CD4-positive, alpha-beta T cell treated with Interleukin-6 for 4 hours (primary cell): ENCODE results near the gene ATG7.
"Not testable (repeated sequence)": the region's sequence is repeated elsewhere in the genome, so short reads cannot be mapped to it uniquely, and the experiment has no call there.

Source experiments
- DNase-seq: peaks from one replicate; pipeline ENCODE4 v3.0.0-alpha.2; 2020; ENCODE audit warnings: mixed read lengths

The ATG7 gene

GRCh38 chr3:11470031-11470853, 198.0 kb downstream of the ATG7 start:
- no peak for DNase-seq

- DNase-seq: no peak
Observed at GRCh38 chr3:11475324-11475723, 203.1 kb downstream of the ATG7 start.

- no peak for DNase-seq
Observed at GRCh38 chr3:11476735-11477144, 204.5 kb downstream of the ATG7 start.

GRCh38 chr3:11477407-11477911, 205.3 kb downstream of the ATG7 start:
- no peak for DNase-seq

- no peak for DNase-seq
Observed at GRCh38 chr3:11478167-11478566, 206.0 kb downstream of the ATG7 start.

- DNase-seq: no peak
Observed at GRCh38 chr3:11479221-11479620, 207.0 kb downstream of the ATG7 start.

- no peak for DNase-seq
Observed at GRCh38 chr3:11480663-11481298, 208.6 kb downstream of the ATG7 start.

GRCh38 chr3:11481556-11481955, 209.4 kb downstream of the ATG7 start:
- DNase-seq: no peak

- no peak for DNase-seq
Observed at GRCh38 chr3:11482021-11482420, 209.8 kb downstream of the ATG7 start.

- not testable (repeated sequence) for DNase-seq
Observed at GRCh38 chr3:11488356-11488755, 216.2 kb downstream of the ATG7 start.

- DNase-seq: no peak
Observed at GRCh38 chr3:11494131-11494916, 222.1 kb downstream of the ATG7 start.

GRCh38 chr3:11495948-11496557, 223.9 kb downstream of the ATG7 start:
- no peak for DNase-seq

GRCh38 chr3:11498177-11498576, 226.0 kb downstream of the ATG7 start:
- DNase-seq: no peak

- no peak for DNase-seq
Observed at GRCh38 chr3:11498646-11499045, 226.4 kb downstream of the ATG7 start.

- DNase-seq: no peak
Observed at GRCh38 chr3:11499144-11499543, 226.9 kb downstream of the ATG7 start.

GRCh38 chr3:11502413-11502812, 230.2 kb downstream of the ATG7 start:
- not testable (repeated sequence) for DNase-seq

- DNase-seq: no peak
Observed at GRCh38 chr3:11507719-11508118, 235.5 kb downstream of the ATG7 start.

- no peak for DNase-seq
Observed at GRCh38 chr3:11508346-11509172, 236.4 kb downstream of the ATG7 start.

- DNase-seq: no peak
Observed at GRCh38 chr3:11509173-11510000, 237.2 kb downstream of the ATG7 start.

GRCh38 chr3:11510001-11510340, 237.8 kb downstream of the ATG7 start:
- DNase-seq: no peak

- DNase-seq: no peak
Observed at GRCh38 chr3:11510356-11510755, 238.2 kb downstream of the ATG7 start.
